Testis (tissue), 3 donors: ENCODE data around the gene COPA. TPM values are rescaled to one million over a fixed set of nuclear protein-coding genes. Genes with fewer than 3 reads are reported as not detected.

ENCODE experiments used
- DNase-seq: peaks from one replicate; pipeline ENCODE4 v3.0.0-alpha.2; 2019
- H3K27ac ChIP-seq, 2 donors: fragments of 200-600 bp; sonication (generic); one replicate each; pipeline ENCODE4 v1.5.1; 2019
- H3K27me3 ChIP-seq: fragments of 200-600 bp; sonication (generic); one replicate; pipeline ENCODE4 v1.5.1; 2019
- H3K36me3 ChIP-seq: fragments of 200-600 bp; sonication (generic); one replicate; pipeline ENCODE4 v1.5.1; 2017; ENCODE audit warnings: low read depth; ENCODE audit errors: missing control alignments
- H3K4me1 ChIP-seq: fragments of 200-600 bp; sonication (generic); one replicate; pipeline ENCODE4 v1.5.1; 2019
- H3K4me3 ChIP-seq, 2 donors: fragments of 200-600 bp; sonication (generic); one replicate each; pipeline ENCODE4 v1.5.1; 2017 to 2019
- H3K9me3 ChIP-seq: fragments of 200-600 bp; sonication (generic); one replicate; pipeline ENCODE4 v1.5.1; 2017
- CTCF ChIP-seq, 3 experiments: fragments of 450-650 bp in 2 of 3; fragments of 200-600 bp in 1 of 3; sonication (generic) in 1 of 3; IDR thresholded peaks; one replicate each; pipeline ENCODE4 v1.5.1; 2016 to 2019; ENCODE audit warnings: antibody characterized with exemption in 3 of 3, mild to moderate bottlenecking in 2 of 3, moderate library complexity in 1 of 3
- POLR2A ChIP-seq: fragments of 450-650 bp; IDR thresholded peaks from one replicate; pipeline ENCODE4 v1.6.1; 2017; ENCODE audit warnings: antibody characterized with exemption, mild to moderate bottlenecking, moderate library complexity
- WGBS, 2 donors: methylation state at CpG; one replicate each; pipeline ENCODE4 v1.1.5; 2018; 5-methylcytosine and 5-hydroxymethylcytosine counted together
- intact Hi-C: fragments of 100-400 bp; cut with DNase I; formaldehyde crosslinking; loops from one replicate; pipeline ENCODE4 v1.15.1; 2023; ENCODE audit warnings: low total_unique reads
- polyA plus RNA-seq: library from polyadenylated mRNA; stranded (reverse); fragments of 350-450 nt; fragmentation: Illumina TruSeq; extraction: RNeasy Lipid Tissue Mini Kit (QIAGEN cat#74804); gene quantifications from one replicate; pipeline ENCODE4 v1.2.3, GENCODE V29; 2014; ENCODE audit warnings: low read depth, low replicate concordance; ENCODE audit not compliant: insufficient read depth
- total RNA-seq, 2 donors: library from RNA; depleted of rRNA; stranded (reverse); fragments of >200 nt; gene quantifications; one replicate each; pipeline ENCODE4 v1.2.3, GENCODE V29; 2016

Gene COPA
- total and polyA plus RNA-seq, 3 donors from 2014 or later, result 88.9 to 123 (median 114) TPM

GRCh38 chr1:160332516-160332915 is 10.5 kb downstream of the COPA start:
- Histone ChIP-seq H3K4me1 (no peaks in the 10 kb centered on the region), H3K27ac (no peak overlapping the region), H3K36me3 (no peaks in the 10 kb centered on the region), H3K4me3 (no peak overlapping the region), H3K9me3 (no peaks in the 10 kb centered on the region), H3K27me3 (no peaks in the 10 kb centered on the region)
- DNase-seq, result no peak
- TF ChIP-seq POLR2A (no peak), CTCF (IDR thresholded peaks at IDR 0.05) (no peak)
- intact Hi-C loops, result no loop called here

GRCh38 chr1:160330119-160330518 is 12.9 kb downstream of the COPA start:
- no peaks in the 10 kb centered on the region for H3K4me1 ChIP-seq
- H3K36me3 ChIP-seq, result no peaks in the 10 kb centered on the region
- H3K4me3 ChIP-seq, result no peak overlapping the region
- H3K9me3 ChIP-seq, result no peaks in the 10 kb centered on the region
- H3K27me3 ChIP-seq, result no peaks in the 10 kb centered on the region
- DNase-seq, result no peak
- intact Hi-C loops, result no loop called here
- H3K27ac ChIP-seq, result no peak overlapping the region
- TF ChIP-seq POLR2A (no peak), CTCF (IDR thresholded peaks at IDR 0.05) (no peak)

- TF ChIP-seq CTCF (IDR thresholded peaks at IDR 0.05) (no peak), POLR2A (no peak)
- no peaks in the 10 kb centered on the region for H3K36me3 ChIP-seq
- no peaks in the 10 kb centered on the region for H3K27me3 ChIP-seq
- intact Hi-C loops, result no loop called here
- H3K9me3 ChIP-seq, result no peaks in the 10 kb centered on the region
- no peaks in the 10 kb centered on the region for H3K4me1 ChIP-seq
- no peak overlapping the region for H3K27ac ChIP-seq
- no peak for DNase-seq
- H3K4me3 ChIP-seq, result no peak overlapping the region
- 77 to 84% methylated on average over 8 of the region's 8 CpGs for WGBS, 2 donors
Observed at GRCh38 chr1:160328184-160328583, 14.9 kb downstream of the COPA start.

DNA sequence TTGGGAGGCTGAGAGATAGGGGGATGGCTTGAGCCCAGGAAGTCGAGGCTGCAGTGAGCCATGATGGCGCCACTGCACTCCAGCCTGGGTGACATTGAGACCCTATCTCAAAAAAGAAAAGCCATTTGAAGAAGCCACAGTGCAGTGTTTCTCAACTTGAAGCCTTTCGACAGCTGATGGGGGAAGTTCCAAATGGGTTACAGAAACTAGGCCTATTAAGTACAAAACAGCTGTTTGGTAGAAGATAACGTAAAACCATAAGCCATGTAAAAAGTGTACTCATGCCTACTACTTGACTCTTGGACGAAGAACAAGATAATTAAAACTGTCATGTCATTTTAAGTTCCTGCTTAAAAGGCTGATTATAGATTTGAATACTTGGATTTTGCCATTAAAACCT is 16.6 kb downstream of the COPA start:
- intact Hi-C loops, result no loop called here
- Histone ChIP-seq H3K9me3 (no peaks in the 10 kb centered on the region), H3K4me3 (no peak overlapping the region), H3K27ac (no peak overlapping the region), H3K36me3 (no peaks in the 10 kb centered on the region), H3K27me3 (no peaks in the 10 kb centered on the region), H3K4me1 (no peaks in the 10 kb centered on the region)
- 93 to 94% methylated on average over 5 of the region's 5 CpGs for WGBS, 2 donors
- TF ChIP-seq POLR2A (no peak), CTCF (IDR thresholded peaks at IDR 0.05) (no peak)
- DNase-seq, result no peak

DNA sequence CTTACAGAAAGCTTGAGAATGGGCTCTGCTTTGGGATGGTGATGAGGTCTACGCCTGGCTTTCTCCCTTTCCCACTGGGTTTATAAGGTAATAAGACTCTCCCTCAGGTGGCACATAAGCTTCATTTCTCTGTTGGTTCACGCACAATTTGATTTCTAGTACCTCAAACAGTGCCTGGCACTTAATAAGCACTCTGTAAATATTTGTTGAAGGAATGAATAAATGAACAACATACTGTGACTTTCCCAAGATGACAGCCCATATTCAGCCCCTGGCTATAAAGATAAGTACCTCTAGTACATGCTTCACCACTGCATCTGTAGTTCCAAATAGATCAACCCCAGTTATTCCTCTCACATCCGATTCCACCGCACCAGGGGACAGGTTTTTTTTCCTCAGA is 17.8 kb downstream of the COPA start:
- no peaks in the 10 kb centered on the region for H3K27me3 ChIP-seq
- DNase-seq, result no peak
- H3K36me3 ChIP-seq, result no peaks in the 10 kb centered on the region
- no peak overlapping the region for H3K4me3 ChIP-seq
- no peaks in the 10 kb centered on the region for H3K4me1 ChIP-seq
- no peak for TF ChIP-seq CTCF (IDR thresholded peaks at IDR 0.05)
- TF ChIP-seq POLR2A, result no peak
- 94 to 96% methylated on average over 4 of the region's 4 CpGs for WGBS, 2 donors
- intact Hi-C loops, result no loop called here
- no peak overlapping the region for H3K27ac ChIP-seq
- H3K9me3 ChIP-seq, result no peaks in the 10 kb centered on the region
